Activated CD8-positive, alpha-beta T cell treated with anti-CD3 and anti-CD28 coated beads for 36 hours (primary cell): Measurements from ENCODE around the gene USP49. TPM values are rescaled to one million over a fixed set of nuclear protein-coding genes. Genes with fewer than 3 reads are reported as not detected.

Source experiments
- ATAC-seq: fragments of 200-7000 bp; cut with Tn5 transposase; one replicate; pipeline ENCODE4 v1.10.0; 2021; ENCODE audit warnings: mild to moderate bottlenecking, moderate library complexity
- CTCF ChIA-PET: fragments of 350-600 bp; sonication (Branson Sonifier 250); formaldehyde crosslinking; loops from one replicate; lab custom pipeline; 2021; ENCODE audit warnings: antibody characterized with exemption; lab: Charles Lee
- POLR2A ChIA-PET: fragments of 350-600 bp; sonication (Branson Sonifier 250); formaldehyde crosslinking; loops from one replicate; lab custom pipeline; 2021; ENCODE audit warnings: antibody characterized with exemption; lab: Charles Lee
- DNase-seq: peaks from one replicate; pipeline ENCODE4 v3.0.0-alpha.2; 2020
- H3K27ac Mint-ChIP-seq: one replicate; pipeline ENCODE4 v1.8.0; 2021; ENCODE audit warnings: mild to moderate bottlenecking, mixed read lengths
- H3K27me3 Mint-ChIP-seq: one replicate; pipeline ENCODE4 v1.8.0; 2021; ENCODE audit warnings: mixed read lengths
- H3K36me3 Mint-ChIP-seq: one replicate; pipeline ENCODE4 v1.8.0; 2021; ENCODE audit warnings: low read depth, mixed read lengths
- H3K4me1 Mint-ChIP-seq: one replicate; pipeline ENCODE4 v1.8.0; 2021; ENCODE audit warnings: low read depth, mixed read lengths
- H3K4me3 Mint-ChIP-seq: one replicate; pipeline ENCODE4 v1.8.0; 2021; ENCODE audit warnings: mild to moderate bottlenecking, moderate library complexity, mixed read lengths
- H3K9me3 Mint-ChIP-seq: one replicate; pipeline ENCODE4 v1.8.0; 2021; ENCODE audit warnings: mixed read lengths
- CTCF ChIP-seq: fragments of 200-600 bp; IDR thresholded peaks from one replicate; pipeline ENCODE4 v1.8.0; 2022; ENCODE audit warnings: antibody characterized with exemption, mild to moderate bottlenecking
- intact Hi-C: fragments of 100-400 bp; cut with micrococcal nuclease; formaldehyde crosslinking; loops from one replicate; pipeline ENCODE4 v1.10.0; 2022
- total RNA-seq, 2 experiments: library from RNA; stranded (reverse); gene quantifications; one replicate each; pipeline ENCODE4 v1.2.3, GENCODE V29; 2021

USP49 gene
- total RNA-seq, 2 experiments from 2014 or later: 5.7 to 5.9 TPM

GRCh38 chr6:41823178-41823577 lies 72.0 kb downstream of the USP49 start:
- POLR2A ChIA-PET: no interaction called here
- intact Hi-C loops: no loop called here
- no peak for TF ChIP-seq CTCF
- Mint-ChIP-seq H3K27ac (no peak overlapping the region), H3K4me1 (no peaks in the 10 kb centered on the region), H3K9me3 (no peaks in the 10 kb centered on the region), H3K4me3 (no peak overlapping the region), H3K36me3 (no peaks in the 10 kb centered on the region), H3K27me3 (no peaks in the 10 kb centered on the region)
- CTCF ChIA-PET: no interaction called here
- DNase-seq: no peak
- no peak for ATAC-seq

GRCh38 chr6:41822021-41822420 lies 73.2 kb downstream of the USP49 start:
- Mint-ChIP-seq H3K4me1 (no peaks in the 10 kb centered on the region), H3K27me3 (no peaks in the 10 kb centered on the region), H3K36me3 (no peaks in the 10 kb centered on the region), H3K9me3 (no peaks in the 10 kb centered on the region), H3K27ac (no peak overlapping the region), H3K4me3 (no peak overlapping the region)
- DNase-seq (no peak), ATAC-seq (no peak)
- ChIA-PET CTCF (no interaction called here), POLR2A (no interaction called here)
- no peak for TF ChIP-seq CTCF
- intact Hi-C loops: no loop called here

GRCh38 chr6:41821266-41821665 lies 73.9 kb downstream of the USP49 start:
- ChIA-PET CTCF (no interaction called here), POLR2A (no interaction called here)
- Mint-ChIP-seq H3K27ac (no peak overlapping the region), H3K36me3 (no peaks in the 10 kb centered on the region), H3K4me1 (no peaks in the 10 kb centered on the region), H3K9me3 (no peaks in the 10 kb centered on the region), H3K4me3 (no peak overlapping the region), H3K27me3 (no peaks in the 10 kb centered on the region)
- TF ChIP-seq CTCF: no peak
- intact Hi-C loops: no loop called here
- ATAC-seq (no peak), DNase-seq (no peak)

- intact Hi-C loops: no loop called here
- DNase-seq: no peak
- ChIA-PET POLR2A (interaction anchor here (1.0 kb wide), 1 partner anchor 11 kb away, joined by 4 read pairs; no protein-coding TSS in a partner anchor), CTCF (interaction anchor here (1.0 kb wide), 1 partner anchor 286 kb away, joined by 3 read pairs; no protein-coding TSS in a partner anchor)
- Mint-ChIP-seq H3K9me3 (no peaks in the 10 kb centered on the region), H3K27me3 (no peaks in the 10 kb centered on the region), H3K4me1 (no peaks in the 10 kb centered on the region), H3K27ac (no peak overlapping the region), H3K36me3 (no peaks in the 10 kb centered on the region), H3K4me3 (no peak overlapping the region)
- no peak for TF ChIP-seq CTCF
- ATAC-seq: no peak
Measured at GRCh38 chr6:41818271-41819054, 76.7 kb downstream of the USP49 start.

GRCh38 chr6:41815587-41815986 lies 79.6 kb downstream of the USP49 start:
- H3K4me3 Mint-ChIP-seq: no peak overlapping the region
- no peak overlapping the region for H3K27ac Mint-ChIP-seq
- POLR2A ChIA-PET: no interaction called here
- DNase-seq: no peak
- no peak for ATAC-seq
- no peak for TF ChIP-seq CTCF
- intact Hi-C loops: no loop called here
- H3K9me3 Mint-ChIP-seq: no peaks in the 10 kb centered on the region
- CTCF ChIA-PET: interaction anchor here (0.9 to 1.2 kb wide), 3 partner anchors 14 to 33 kb away, joined by 3 read pairs; no protein-coding TSS in a partner anchor
- H3K4me1 Mint-ChIP-seq: no peaks in the 10 kb centered on the region
- H3K27me3 Mint-ChIP-seq: no peaks in the 10 kb centered on the region
- no peaks in the 10 kb centered on the region for H3K36me3 Mint-ChIP-seq
